SK-N-SH (cell line): ENCODE data around the gene PHYH. TPM values are rescaled to one million over a fixed set of nuclear protein-coding genes. Genes with fewer than 3 reads are reported as not detected.
A peak's percentile ranks its signal among the peaks of the same experiment; 100 is the strongest.
"Not testable (repeated sequence)": the region's sequence is repeated elsewhere in the genome, so short reads cannot be mapped to it uniquely, and the experiment has no call there.

Experiments used
- CTCF ChIA-PET: fragments of 300-600, 350-600 bp; formaldehyde crosslinking; extraction: SDS; loops from one replicate; lab custom pipeline; 2021; lab: Yijun Ruan, JAX
- POLR2A ChIA-PET: fragments of 350-600 bp; sonication (Branson Sonifier 250); formaldehyde crosslinking; extraction: SDS; loops from one replicate; lab custom pipeline; 2020; ENCODE audit warnings: antibody characterized with exemption, inconsistent platforms; lab: Yijun Ruan, JAX
- DNase-seq: peaks from one replicate; pipeline ENCODE4 v3.0.0; 2012
- H2AFZ ChIP-seq: fragments of 200-600 bp; sonication (generic); 2 replicates; pipeline ENCODE4 v1.8.1; 2016; ENCODE audit warnings: antibody characterized with exemption, mild to moderate bottlenecking, low read depth
- H3F3A ChIP-seq: fragments of 200-600 bp; sonication (generic); replicated peaks from 2 replicates; pipeline ENCODE3; 2016; ENCODE audit warnings: antibody characterized with exemption, mild to moderate bottlenecking; ENCODE audit not compliant: insufficient read depth
- H3K27ac ChIP-seq, 2 experiments: fragments of 200-500 bp in 1 of 2; fragments of 200-600 bp in 1 of 2; sonication (Bioruptor generic) in 1 of 2; sonication (generic), shearing (Covaris generic) in 1 of 2; 2 replicates each; pipeline versions ENCODE4 v1.5.1 to v1.6.1; 2014 to 2016; ENCODE audit warnings: low read depth in 2 of 2, inconsistent platforms in 1 of 2, low read length in 1 of 2, mild to moderate bottlenecking in 1 of 2, mixed read lengths in 1 of 2
- H3K27me3 ChIP-seq: fragments of 200-600 bp; sonication (generic), shearing (Covaris generic); 2 replicates; pipeline ENCODE4 v1.6.1; 2016; ENCODE audit warnings: mixed run types; ENCODE audit not compliant: insufficient read depth
- H3K36me3 ChIP-seq, 2 experiments: fragments of 200-500 bp in 1 of 2; fragments of 200-600 bp in 1 of 2; sonication (Bioruptor generic) in 1 of 2; sonication (generic) in 1 of 2; replicated peaks in 1 of 2; 2 replicates each; pipeline versions ENCODE3 to v1.5.1; 2014 to 2016; ENCODE audit warnings: low read length in 1 of 2, mild to moderate bottlenecking in 1 of 2; ENCODE audit not compliant: insufficient read depth in 2 of 2, control insufficient read depth in 1 of 2
- H3K4me1 ChIP-seq, 2 experiments: fragments of 200-500 bp in 1 of 2; fragments of 200-600 bp in 1 of 2; sonication (Bioruptor generic) in 1 of 2; sonication (generic), shearing (Covaris generic) in 1 of 2; 2 replicates each; pipeline versions ENCODE4 v1.5.1 to v1.6.1; 2014 to 2016; ENCODE audit warnings: low read depth in 1 of 2, low read length in 1 of 2, mixed run types in 1 of 2; ENCODE audit not compliant: insufficient read depth in 2 of 2, control insufficient read depth in 1 of 2
- H3K4me2 ChIP-seq: fragments of 200-600 bp; sonication (generic), shearing (Covaris generic); 2 replicates; pipeline ENCODE4 v1.6.1; 2017; ENCODE audit warnings: mixed run types
- H3K4me3 ChIP-seq, 2 experiments: fragments of 200-500 bp in 1 of 2; fragments of 200-600 bp in 1 of 2; sonication (Bioruptor generic) in 1 of 2; sonication (generic), shearing (Covaris generic) in 1 of 2; 2 replicates each; pipeline versions ENCODE4 v1.5.1 to v1.8.1; 2014 to 2016; ENCODE audit warnings: low read depth in 2 of 2, inconsistent platforms in 1 of 2, low read length in 1 of 2, mild to moderate bottlenecking in 1 of 2, mixed read lengths in 1 of 2, moderate library complexity in 1 of 2
- H3K79me2 ChIP-seq: fragments of 200-600 bp; sonication (generic); 2 replicates; pipeline ENCODE4 v1.8.1; 2017; ENCODE audit warnings: mild to moderate bottlenecking; ENCODE audit not compliant: insufficient read depth
- H3K9ac ChIP-seq: fragments of 200-600 bp; sonication (generic); 2 replicates; pipeline ENCODE4 v1.6.1; 2017; ENCODE audit warnings: mixed run types
- H3K9me2 ChIP-seq: fragments of 200-600 bp; sonication (generic); 2 replicates; pipeline ENCODE4 v1.6.1; 2017; ENCODE audit warnings: mixed run types
- H3K9me3 ChIP-seq: fragments of 200-600 bp; sonication (generic); 2 replicates; pipeline ENCODE4 v1.6.1; 2017; ENCODE audit warnings: mixed run types, mild to moderate bottlenecking, moderate library complexity
- H4K20me1 ChIP-seq: fragments of 200-600 bp; sonication (generic); 2 replicates; pipeline ENCODE4 v1.6.1; 2017; ENCODE audit warnings: mild to moderate bottlenecking, mixed run types; ENCODE audit not compliant: insufficient read depth
- CHD2 ChIP-seq: fragments of 150-350 bp; IDR thresholded peaks from 2 replicates; pipeline ENCODE4 v1.6.1; 2018; ENCODE audit warnings: low read length; ENCODE audit not compliant: partially characterized antibody
- EZH2phosphoT487 ChIP-seq: fragments of 200-600 bp; sonication (generic); IDR thresholded peaks from 2 replicates; pipeline ENCODE4 v1.6.1; 2017; ENCODE audit warnings: low read depth, mixed run types, mild to moderate bottlenecking, antibody characterized with exemption, moderate library complexity, borderline replicate concordance
- MEF2A ChIP-seq: IDR thresholded peaks from 2 replicates; pipeline ENCODE4 v1.4.0; 2012; ENCODE audit warnings: low read depth, borderline replicate concordance
- RAD21 ChIP-seq: IDR thresholded peaks from 2 replicates; pipeline ENCODE4 v1.6.1; 2012; ENCODE audit warnings: mild to moderate bottlenecking, low read length
- REST ChIP-seq: IDR thresholded peaks from 2 replicates; pipeline ENCODE4 v1.6.1; 2012; ENCODE audit warnings: mild to moderate bottlenecking, low read depth, low read length, moderate library complexity
- WGBS: methylation state at CpG from one replicate; pipeline ENCODE4 v1.1.6; 2017; ENCODE audit warnings: low lambda C conversion rate; 5-methylcytosine and 5-hydroxymethylcytosine counted together
- polyA plus RNA-seq, 3 experiments: library from polyadenylated mRNA; depleted of rRNA; stranded (reverse); fragments of >200 nt; gene quantifications; 2 replicates each; pipeline ENCODE4 v1.2.3, GENCODE V29; 2012
- TF ChIP-seq, protein P1 (sequence below): fragments of 200-600 bp; sonication (generic); IDR thresholded peaks from 2 replicates; pipeline ENCODE4 v1.6.1; 2017; ENCODE audit warnings: antibody characterized with exemption, mild to moderate bottlenecking, moderate library complexity

The PHYH gene
- polyA plus RNA-seq, 1 of the 3 experiments (the other 2 are of a cell fraction), result 16.2 TPM

- no peak overlapping the region for H3K4me2 ChIP-seq
- H4K20me1 ChIP-seq, result no peaks in the 10 kb centered on the region
- H3K9me2 ChIP-seq, result no peaks in the 10 kb centered on the region
- POLR2A ChIA-PET, result no interaction called here
- peak overlapping the region in 1 of 2 experiments; percentile 13; a peak in 1 of 4 replicates for H3K27ac ChIP-seq
- no peaks in the 10 kb centered on the region for H3K79me2 ChIP-seq
- H2AFZ ChIP-seq, result no peak overlapping the region
- peaks cover 0 to 5% of the 10 kb centered on the region in 2 experiments; a peak in 1 of 4 replicates for H3K4me1 ChIP-seq
- no peak overlapping the region for H3K4me3 ChIP-seq
- H3K36me3 ChIP-seq, result peaks cover 5 to 14% of the 10 kb centered on the region in 2 experiments
- TF ChIP-seq, protein P1, sequence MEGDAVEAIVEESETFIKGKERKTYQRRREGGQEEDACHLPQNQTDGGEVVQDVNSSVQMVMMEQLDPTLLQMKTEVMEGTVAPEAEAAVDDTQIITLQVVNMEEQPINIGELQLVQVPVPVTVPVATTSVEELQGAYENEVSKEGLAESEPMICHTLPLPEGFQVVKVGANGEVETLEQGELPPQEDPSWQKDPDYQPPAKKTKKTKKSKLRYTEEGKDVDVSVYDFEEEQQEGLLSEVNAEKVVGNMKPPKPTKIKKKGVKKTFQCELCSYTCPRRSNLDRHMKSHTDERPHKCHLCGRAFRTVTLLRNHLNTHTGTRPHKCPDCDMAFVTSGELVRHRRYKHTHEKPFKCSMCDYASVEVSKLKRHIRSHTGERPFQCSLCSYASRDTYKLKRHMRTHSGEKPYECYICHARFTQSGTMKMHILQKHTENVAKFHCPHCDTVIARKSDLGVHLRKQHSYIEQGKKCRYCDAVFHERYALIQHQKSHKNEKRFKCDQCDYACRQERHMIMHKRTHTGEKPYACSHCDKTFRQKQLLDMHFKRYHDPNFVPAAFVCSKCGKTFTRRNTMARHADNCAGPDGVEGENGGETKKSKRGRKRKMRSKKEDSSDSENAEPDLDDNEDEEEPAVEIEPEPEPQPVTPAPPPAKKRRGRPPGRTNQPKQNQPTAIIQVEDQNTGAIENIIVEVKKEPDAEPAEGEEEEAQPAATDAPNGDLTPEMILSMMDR, result peak; percentile 31; the same call in 1 of the 2 replicates
- TF ChIP-seq RAD21 (peak; percentile 19; the same call in 1 of the 2 replicates), CHD2 (peak; percentile 21), MEF2A (no peak), EZH2phosphoT487 (no peak), REST (no peak)
- no peaks in the 10 kb centered on the region for H3F3A ChIP-seq
- H3K9ac ChIP-seq, result no peak overlapping the region
- no peaks in the 10 kb centered on the region for H3K27me3 ChIP-seq
- peak; percentile 52 for DNase-seq
- no peaks in the 10 kb centered on the region for H3K9me3 ChIP-seq
- CTCF ChIA-PET, result interaction anchor here (0.7 to 1.2 kb wide), 3 partner anchors 13 to 260 kb away, joined by 3 to 4 read pairs (median 3); no protein-coding TSS in a partner anchor
- WGBS, result 50% methylated on average over 4 of the region's 4 CpGs
Observed at GRCh38 chr10:13276749-13277365, 23.0 kb downstream of the PHYH start.

DNA sequence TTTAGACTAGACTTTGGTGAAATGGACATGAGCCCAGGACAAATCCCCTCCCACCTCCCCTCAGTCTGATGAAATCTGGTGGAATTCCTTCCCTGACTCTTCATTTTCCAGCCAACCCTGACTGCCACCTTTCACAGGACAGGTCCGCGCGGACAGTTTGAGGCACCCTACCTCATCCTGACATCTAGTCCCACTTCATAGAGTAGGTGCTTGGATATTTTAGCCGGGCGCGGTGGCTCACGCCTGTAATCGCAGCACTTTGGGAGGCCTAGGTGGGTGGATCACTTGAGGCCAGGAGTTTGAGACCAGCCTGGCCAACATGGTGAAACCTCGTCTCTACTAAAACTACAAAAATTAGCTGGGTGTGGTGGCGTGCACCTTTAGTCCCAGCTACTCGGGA is 23.7 kb downstream of the PHYH start:
- H3K36me3 ChIP-seq, result peaks cover 5 to 11% of the 10 kb centered on the region in 2 experiments
- H3K9me3 ChIP-seq, H2AFZ ChIP-seq, H3K4me3 ChIP-seq, H3K9ac ChIP-seq, H3F3A ChIP-seq, H3K27me3 ChIP-seq, H3K9me2 ChIP-seq, H3K4me1 ChIP-seq, H4K20me1 ChIP-seq, H3K4me2 ChIP-seq, POLR2A ChIA-PET, DNase-seq, H3K27ac ChIP-seq, H3K79me2 ChIP-seq: not testable (repeated sequence)
- 97% methylated on average over 11 of the region's 11 CpGs for WGBS
- CTCF ChIA-PET, result interaction anchor here (0.6 to 1.2 kb wide), 3 partner anchors 14 to 96 kb away, joined by 3 to 4 read pairs (median 3); no protein-coding TSS in a partner anchor
